GM21737 (cell line): ENCODE measurements around the gene FOCAD.
"Not testable (repeated sequence)": the region's sequence is repeated elsewhere in the genome, so short reads cannot be mapped to it uniquely, and the experiment has no call there.

Experiments
- ATAC-seq: cut with Tn5 transposase; IDR thresholded peaks from one replicate; pipeline ENCODE4 v1.9.1; 2021; ENCODE audit warnings: mild to moderate bottlenecking, moderate library complexity; ENCODE audit not compliant: unreplicated experiment

FOCAD gene

GRCh38 chr9:20684035-20684874 lies at the start of gene FOCAD:
TSS of gene FOCAD (plus strand) at chr9:20684259. CDS start at chr9:20715354, 31,095 bp downstream.
- ATAC-seq = peak; percentile 98

GRCh38 chr9:20634895-20635294 lies 49.2 kb upstream of the FOCAD start:
- no peak for ATAC-seq

GRCh38 chr9:20636888-20637440 lies 47.1 kb upstream of the FOCAD start:
- no peak for ATAC-seq

GRCh38 chr9:20640331-20641187 lies 43.5 kb upstream of the FOCAD start:
- ATAC-seq = peak; percentile 85

GRCh38 chr9:20642045-20642444 lies 42.0 kb upstream of the FOCAD start:
- ATAC-seq = no peak

- no peak for ATAC-seq
Measured at GRCh38 chr9:20643660-20644059, 40.4 kb upstream of the FOCAD start.

GRCh38 chr9:20646656-20647055 lies 37.4 kb upstream of the FOCAD start:
- no peak for ATAC-seq

GRCh38 chr9:20649381-20649780 lies 34.7 kb upstream of the FOCAD start:
- ATAC-seq = no peak

GRCh38 chr9:20650313-20650712 lies 33.7 kb upstream of the FOCAD start:
- no peak for ATAC-seq

- no peak for ATAC-seq
Measured at GRCh38 chr9:20650750-20651299, 33.2 kb upstream of the FOCAD start.

GRCh38 chr9:20651939-20652338 lies 32.1 kb upstream of the FOCAD start:
- ATAC-seq = no peak

GRCh38 chr9:20658246-20658667 lies 25.8 kb upstream of the FOCAD start:
- ATAC-seq = not testable (repeated sequence)

- no peak for ATAC-seq
Measured at GRCh38 chr9:20658677-20659473, 25.2 kb upstream of the FOCAD start.

GRCh38 chr9:20659474-20659967 lies 24.5 kb upstream of the FOCAD start:
- no peak for ATAC-seq

- ATAC-seq = no peak
Measured at GRCh38 chr9:20662156-20662555, 21.9 kb upstream of the FOCAD start.

GRCh38 chr9:20663133-20663532 lies 20.9 kb upstream of the FOCAD start:
- ATAC-seq = no peak

- ATAC-seq = no peak
Measured at GRCh38 chr9:20664501-20664900, 19.6 kb upstream of the FOCAD start.

GRCh38 chr9:20670395-20670794 lies 13.7 kb upstream of the FOCAD start:
- no peak for ATAC-seq

GRCh38 chr9:20671635-20672034 lies 12.4 kb upstream of the FOCAD start:
- no peak for ATAC-seq

- not testable (repeated sequence) for ATAC-seq
Measured at GRCh38 chr9:20673537-20673936, 10.5 kb upstream of the FOCAD start.
